Adrenal gland (tissue), 12 donors: Measurements from ENCODE around the gene IL36G. TPM values are rescaled to one million over a fixed set of nuclear protein-coding genes. Genes with fewer than 3 reads are reported as not detected.

Experiments
- DNase-seq, 7 donors: peaks; one replicate each; pipeline ENCODE4 v3.0.0-alpha.2; 2019 to 2020
- H3K27ac ChIP-seq, 5 donors: fragments of 200-600 bp; sonication (generic) in 4 of 5; 1 replicate in 3 of 5; 2 replicates in 2 of 5; pipeline versions ENCODE4 v1.5.1 to v1.8.0; 2016 to 2020; ENCODE audit warnings: mild to moderate bottlenecking in 1 of 5
- H3K27me3 ChIP-seq: fragments of 200-600 bp; 2 replicates; pipeline ENCODE4 v1.8.0; 2021
- H3K36me3 ChIP-seq, 2 donors: fragments of 200-600 bp; replicated peaks in 1 of 2; 1 replicate in 1 of 2; 2 replicates in 1 of 2; pipeline versions ENCODE4 v1.5.1 to v1.8.0; 2018 to 2022
- H3K4me1 ChIP-seq, 2 donors: fragments of 200-600 bp; replicated peaks in 1 of 2; 1 replicate in 1 of 2; 2 replicates in 1 of 2; pipeline versions ENCODE4 v1.5.1 to v1.8.0; 2018 to 2021
- H3K4me3 ChIP-seq, 4 donors: fragments of 200-600 bp; sonication (generic) in 3 of 4; one replicate each; pipeline ENCODE4 v1.5.1; 2016 to 2018
- H3K9me3 ChIP-seq, 3 donors: fragments of 200-600 bp; sonication (generic) in 1 of 3; replicated peaks in 1 of 3; 1 replicate in 2 of 3; 2 replicates in 1 of 3; pipeline versions ENCODE4 v1.5.1 to v1.8.0; 2016 to 2021
- POLR2A ChIP-seq, 2 donors: fragments of 450-650 bp; IDR thresholded peaks; one replicate each; pipeline ENCODE4 v1.6.1; 2017; ENCODE audit warnings: antibody characterized with exemption in 2 of 2, mild to moderate bottlenecking in 2 of 2, moderate library complexity in 1 of 2
- WGBS, 4 donors: extraction: QIAGEN DNeasy Blood & Tissue Kit in 2 of 4; methylation state at CpG; one replicate each; pipeline versions ENCODE4 v1.1.5 to v1.1.7; 2013 to 2017; 5-methylcytosine and 5-hydroxymethylcytosine counted together
- intact Hi-C, 2 donors: fragments of 100-400 bp; cut with DNase I; formaldehyde crosslinking; loops; one replicate each; pipeline versions ENCODE4 v1.14.1 to v1.15.0; 2022 to 2023
- polyA plus RNA-seq, 3 donors: library from polyadenylated mRNA; stranded (reverse); fragments of 200-250 nt in 2 of 3; fragments of 350-450 nt in 1 of 3; fragmentation: Illumina TruSeq in 1 of 3; extraction: RNeasy Lipid Tissue Mini Kit (QIAGEN cat#74804) in 1 of 3; gene quantifications; one replicate each; pipeline ENCODE4 v1.2.3, GENCODE V29; 2013 to 2014
- total RNA-seq, 9 donors: library from RNA; depleted of rRNA in 4 of 9; stranded (reverse); fragments of >200 nt in 4 of 9; fragments of 120-200 nt in 1 of 9; fragmentation: NEBNext Ultra II Directional in 1 of 9; extraction: Animal tissue kit (Norgen Biotek cat#: 25700) in 1 of 9; gene quantifications; one replicate each; pipeline versions ENCODE4 v1.1.0 to v1.2.4, GENCODE V29; 2013 to 2023
- TF ChIP-seq, protein P1 (sequence below), 6 experiments: fragments of 450-650 bp in 4 of 6; fragments of 200-600 bp in 2 of 6; sonication (generic) in 1 of 6; IDR thresholded peaks; 1 replicate in 5 of 6; 2 replicates in 1 of 6; pipeline versions ENCODE4 v1.5.1 to v1.8.0; 2016 to 2021; ENCODE audit warnings: antibody characterized with exemption in 6 of 6, mild to moderate bottlenecking in 2 of 6, moderate library complexity in 1 of 6
- donor health status: healthy with polysubstance abuse.
- donor health status: Bipolar disorder and iron deficiency.
- donor health status: DM: yes; HTN: yes; CAD: no.
- donor health status: DM: no; HTN: no; CAD: no.
- donor health status: DM: no; HTN: no; CAD: no.
- donor health status: DM: yes; HTN: yes; CAD: no.

Gene IL36G
- total and polyA plus RNA-seq, 12 donors: 0.28 TPM; not detected in 11

DNA sequence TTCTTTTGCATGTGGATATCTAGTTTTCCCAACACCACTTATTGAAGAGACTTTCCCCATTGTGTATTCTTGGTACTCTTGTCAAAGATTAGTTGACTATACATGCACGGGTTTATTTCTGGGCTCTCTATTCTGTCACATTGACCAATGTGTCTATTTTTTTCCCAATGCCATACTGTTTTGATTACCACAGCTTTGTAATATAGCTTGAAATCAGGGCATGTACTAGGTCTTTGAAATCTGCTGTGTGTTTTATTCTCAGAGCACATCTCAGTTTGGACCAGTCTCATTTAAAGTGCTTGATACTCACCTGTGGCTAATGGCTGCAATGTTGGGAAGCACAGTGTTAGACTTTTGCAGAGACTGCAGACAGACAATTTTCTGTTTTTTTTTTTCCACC is 32.8 kb upstream of the IL36G start:
- H3K4me1 ChIP-seq: no peaks in the 10 kb centered on the region
- intact Hi-C loops: loop anchor here in 1 of 2 donors (5.0 kb wide), 1 partner anchor 198 kb away; no protein-coding TSS in a partner anchor
- peaks cover 0 to 7% (median 0%) of the 10 kb centered on the region in 3 donors for H3K9me3 ChIP-seq
- TF ChIP-seq, protein P1, sequence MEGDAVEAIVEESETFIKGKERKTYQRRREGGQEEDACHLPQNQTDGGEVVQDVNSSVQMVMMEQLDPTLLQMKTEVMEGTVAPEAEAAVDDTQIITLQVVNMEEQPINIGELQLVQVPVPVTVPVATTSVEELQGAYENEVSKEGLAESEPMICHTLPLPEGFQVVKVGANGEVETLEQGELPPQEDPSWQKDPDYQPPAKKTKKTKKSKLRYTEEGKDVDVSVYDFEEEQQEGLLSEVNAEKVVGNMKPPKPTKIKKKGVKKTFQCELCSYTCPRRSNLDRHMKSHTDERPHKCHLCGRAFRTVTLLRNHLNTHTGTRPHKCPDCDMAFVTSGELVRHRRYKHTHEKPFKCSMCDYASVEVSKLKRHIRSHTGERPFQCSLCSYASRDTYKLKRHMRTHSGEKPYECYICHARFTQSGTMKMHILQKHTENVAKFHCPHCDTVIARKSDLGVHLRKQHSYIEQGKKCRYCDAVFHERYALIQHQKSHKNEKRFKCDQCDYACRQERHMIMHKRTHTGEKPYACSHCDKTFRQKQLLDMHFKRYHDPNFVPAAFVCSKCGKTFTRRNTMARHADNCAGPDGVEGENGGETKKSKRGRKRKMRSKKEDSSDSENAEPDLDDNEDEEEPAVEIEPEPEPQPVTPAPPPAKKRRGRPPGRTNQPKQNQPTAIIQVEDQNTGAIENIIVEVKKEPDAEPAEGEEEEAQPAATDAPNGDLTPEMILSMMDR (IDR thresholded peaks at IDR 0.05): no peak
- no peak for TF ChIP-seq POLR2A (IDR thresholded peaks at IDR 0.05)
- WGBS, 4 donors: 82 to 86% (median 85%) methylated on average over 1 of the region's 1 CpG
- H3K27me3 ChIP-seq: peaks cover 3% of the 10 kb centered on the region
- no peak overlapping the region for H3K4me3 ChIP-seq
- no peak overlapping the region for H3K27ac ChIP-seq
- DNase-seq: no peak
- H3K36me3 ChIP-seq: no peaks in the 10 kb centered on the region

DNA sequence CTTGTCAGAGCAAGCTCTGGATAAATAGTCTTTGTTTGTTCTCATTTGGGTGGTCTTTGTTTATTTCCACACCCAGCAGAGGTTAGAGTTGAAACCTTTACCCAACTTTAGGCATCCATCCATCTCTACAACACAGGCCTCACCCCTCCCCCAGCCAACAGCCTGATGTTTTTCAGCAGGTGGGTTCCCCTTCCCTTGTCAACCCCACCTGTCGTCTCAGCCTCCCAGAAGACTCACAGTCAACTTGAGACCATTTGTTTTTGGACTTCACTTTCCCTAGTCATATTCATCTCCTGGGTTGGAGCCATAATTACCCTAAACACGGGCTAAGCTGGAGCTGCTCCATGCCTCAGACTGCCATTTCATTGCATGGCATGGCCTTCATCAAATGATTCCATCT is 31.7 kb upstream of the IL36G start:
- H3K9me3 ChIP-seq: peaks cover 0 to 7% (median 0%) of the 10 kb centered on the region in 3 donors
- H3K27me3 ChIP-seq: peaks cover 3% of the 10 kb centered on the region
- no peaks in the 10 kb centered on the region for H3K36me3 ChIP-seq
- intact Hi-C loops: no loop called here
- no peak overlapping the region for H3K4me3 ChIP-seq
- no peak for DNase-seq
- no peak overlapping the region for H3K27ac ChIP-seq
- H3K4me1 ChIP-seq: no peaks in the 10 kb centered on the region
- WGBS, 4 donors: 76 to 83% (median 80%) methylated on average over 2 of the region's 2 CpGs
- TF ChIP-seq POLR2A (IDR thresholded peaks at IDR 0.05): no peak
- TF ChIP-seq, protein P1 (IDR thresholded peaks at IDR 0.05): no peak

DNA sequence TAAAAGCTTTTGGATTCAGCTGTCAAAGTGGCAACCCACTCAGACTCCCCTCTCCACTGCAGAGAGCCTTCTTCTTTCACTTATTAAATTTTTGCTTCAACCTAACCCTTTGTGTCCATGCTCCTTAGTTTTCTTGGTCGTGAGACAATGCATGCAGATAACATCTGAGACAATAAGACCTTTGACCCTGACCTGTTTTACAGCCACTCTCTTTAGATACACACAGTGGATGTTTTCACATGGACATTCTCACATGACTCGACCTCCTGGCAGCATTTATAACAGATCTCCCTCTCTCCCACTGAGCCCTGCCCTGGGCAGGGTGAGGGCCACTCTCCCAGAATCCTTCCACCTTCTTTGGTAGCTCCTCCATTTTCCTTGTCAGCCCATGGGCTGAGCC is 30.4 kb upstream of the IL36G start:
- H3K9me3 ChIP-seq: peaks cover 0 to 7% (median 0%) of the 10 kb centered on the region in 3 donors
- DNase-seq: no peak
- no peaks in the 10 kb centered on the region for H3K27me3 ChIP-seq
- no peak overlapping the region for H3K4me3 ChIP-seq
- H3K4me1 ChIP-seq: no peaks in the 10 kb centered on the region
- no peak overlapping the region for H3K27ac ChIP-seq
- intact Hi-C loops: no loop called here
- TF ChIP-seq POLR2A (IDR thresholded peaks at IDR 0.05): no peak
- TF ChIP-seq, protein P1 (IDR thresholded peaks at IDR 0.05): no peak
- no peaks in the 10 kb centered on the region for H3K36me3 ChIP-seq
- 32 to 43% (median 43%) methylated on average over 2 of the region's 2 CpGs for WGBS, 4 donors

DNA sequence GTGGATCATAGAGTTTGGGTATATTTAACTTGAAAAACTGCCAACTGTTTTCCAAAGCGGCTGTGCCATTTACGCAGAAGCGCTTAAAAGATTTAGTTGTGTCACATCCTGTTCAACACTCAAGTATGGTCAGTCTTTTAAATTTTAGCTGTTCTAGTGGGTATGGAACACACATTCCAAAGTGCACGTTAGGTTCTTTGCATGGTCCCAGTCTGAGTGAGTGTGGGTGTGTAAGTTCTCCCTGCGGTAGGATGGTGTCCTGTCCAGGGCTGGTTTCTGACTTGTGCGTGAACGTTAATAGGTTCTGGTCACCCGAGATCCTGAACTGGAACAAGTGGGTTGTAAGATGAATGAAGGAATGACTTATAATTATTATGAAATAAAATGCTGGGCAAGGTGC is 28.4 kb upstream of the IL36G start:
- TF ChIP-seq, protein P1 (IDR thresholded peaks at IDR 0.05): no peak
- no peak for TF ChIP-seq POLR2A (IDR thresholded peaks at IDR 0.05)

More for the DNA sequence above, 28.4 kb upstream of the IL36G start:
- Histone ChIP-seq H3K36me3 (no peaks in the 10 kb centered on the region), H3K9me3 (peaks cover 0 to 7% (median 0%) of the 10 kb centered on the region in 3 donors), H3K27ac (no peak overlapping the region), H3K27me3 (no peaks in the 10 kb centered on the region), H3K4me3 (no peak overlapping the region), H3K4me1 (no peaks in the 10 kb centered on the region)
- intact Hi-C loops: no loop called here
- WGBS, 4 donors: 72 to 83% (median 80%) methylated on average over 8 of the region's 8 CpGs
- no peak for DNase-seq
